Activated T-helper 2 cell treated with anti-CD3 and anti-CD28 coated beads, Interferon-gamma antibody, Interleukin-2, Interleukin-4, amounts not matched to agents 10 μg/mL and 5 μg/mL and 100 μg/mL, durations not matched to agents 14 hours and 24 hours and 36 hours (primary cell): ENCODE results near the gene C2orf42. TPM values are rescaled to one million over a fixed set of nuclear protein-coding genes. Genes with fewer than 3 reads are reported as not detected.
"Not testable (repeated sequence)": the region's sequence is repeated elsewhere in the genome, so short reads cannot be mapped to it uniquely, and the experiment has no call there.

Source experiments
- DNase-seq: peaks from one replicate; pipeline ENCODE4 v3.0.0; 2021; ENCODE audit warnings: low spot score
- H3K27ac Mint-ChIP-seq: one replicate; pipeline ENCODE4 v1.8.0; 2021; ENCODE audit warnings: mixed read lengths
- H3K27me3 Mint-ChIP-seq: one replicate; pipeline ENCODE4 v1.8.0; 2021; ENCODE audit warnings: low read depth, mixed read lengths
- H3K36me3 Mint-ChIP-seq: one replicate; pipeline ENCODE4 v1.8.0; 2021; ENCODE audit warnings: low read depth, mixed read lengths
- H3K4me1 Mint-ChIP-seq: one replicate; pipeline ENCODE4 v1.8.0; 2021; ENCODE audit warnings: low read depth, mixed read lengths
- H3K4me3 Mint-ChIP-seq: one replicate; pipeline ENCODE4 v1.8.0; 2021; ENCODE audit warnings: low read depth, mild to moderate bottlenecking, moderate library complexity, mixed read lengths
- H3K9me3 Mint-ChIP-seq: one replicate; pipeline ENCODE4 v1.8.0; 2021; ENCODE audit warnings: mixed read lengths
- intact Hi-C: fragments of 100-400 bp; cut with micrococcal nuclease; formaldehyde crosslinking; loops from one replicate; pipeline ENCODE4 v1.15.1; 2023
- total RNA-seq: library from RNA; stranded (reverse); gene quantifications from 2 replicates; pipeline ENCODE4 v1.2.3, GENCODE V29; 2022

C2orf42 gene
- total RNA-seq, 1 donor from 2014 or later = 24.7 TPM

DNA sequence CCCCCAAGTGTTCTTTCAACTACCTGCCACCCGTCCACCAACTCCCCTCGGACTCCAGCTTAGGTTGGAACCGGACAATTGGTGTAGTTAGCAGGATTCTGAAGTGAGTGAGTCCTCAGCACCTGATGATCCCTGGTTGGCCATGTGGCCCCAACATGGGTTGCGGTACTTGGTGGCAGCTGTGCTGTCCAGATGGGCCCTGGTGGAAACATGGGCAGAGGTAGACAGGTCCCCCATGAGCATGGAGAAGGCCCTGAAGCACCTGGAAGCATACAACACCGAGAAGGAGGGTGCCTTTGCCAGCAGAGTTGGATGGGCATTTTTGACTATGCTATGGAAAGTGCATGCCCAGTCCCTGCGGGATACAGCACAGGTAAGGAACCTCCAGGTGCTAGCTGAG, 11.0 kb upstream of the C2orf42 start:
- H3K27me3 Mint-ChIP-seq = no peaks in the 10 kb centered on the region
- intact Hi-C loops = no loop called here
- H3K27ac Mint-ChIP-seq = no peak overlapping the region

GRCh38 chr2:70201225-70201768, 10.5 kb upstream of the C2orf42 start:
- intact Hi-C loops = no loop called here
- Mint-ChIP-seq H3K4me3 (no peak overlapping the region), H3K4me1 (no peaks in the 10 kb centered on the region), H3K27me3 (no peaks in the 10 kb centered on the region), H3K9me3 (no peaks in the 10 kb centered on the region), H3K27ac (no peak overlapping the region), H3K36me3 (no peaks in the 10 kb centered on the region)
- no peak for DNase-seq

More for the DNA sequence above, 11.0 kb upstream of the C2orf42 start:
- no peaks in the 10 kb centered on the region for H3K36me3 Mint-ChIP-seq
- no peak overlapping the region for H3K4me3 Mint-ChIP-seq
- no peak for DNase-seq
- H3K4me1 Mint-ChIP-seq = no peaks in the 10 kb centered on the region
- no peaks in the 10 kb centered on the region for H3K9me3 Mint-ChIP-seq

DNA sequence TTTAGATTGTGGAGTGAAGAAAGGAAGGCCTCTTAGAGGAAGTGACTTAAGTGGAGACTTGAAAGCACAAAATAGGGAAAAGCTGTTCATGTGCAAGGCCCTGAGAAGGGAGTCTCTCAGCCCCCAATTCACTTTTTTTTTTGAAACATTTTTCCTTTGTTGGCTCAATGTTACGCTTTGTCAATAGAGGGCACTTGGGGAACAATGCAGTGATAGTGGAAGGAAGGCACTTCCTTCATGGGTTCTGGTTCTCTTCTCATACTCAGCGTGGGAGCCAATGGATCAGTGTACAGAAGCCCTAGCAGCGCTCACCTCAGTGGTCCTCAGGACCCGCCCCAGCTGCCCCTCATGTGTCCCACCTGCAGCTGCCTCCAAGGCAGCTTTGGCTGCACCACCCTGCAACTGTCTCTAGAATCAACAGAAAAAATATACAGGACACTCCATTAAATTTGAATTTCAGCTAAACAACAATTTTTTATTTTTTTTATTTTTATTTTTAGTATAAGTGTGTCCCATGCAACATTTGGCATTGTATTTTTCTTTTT, 8.6 kb upstream of the C2orf42 start:
- Mint-ChIP-seq H3K4me1 (no peaks in the 10 kb centered on the region), H3K27ac (no peak overlapping the region), H3K36me3 (no peaks in the 10 kb centered on the region), H3K27me3 (peaks cover 3% of the 10 kb centered on the region), H3K9me3 (no peaks in the 10 kb centered on the region), H3K4me3 (no peak overlapping the region)
- intact Hi-C loops = no loop called here
- no peak for DNase-seq

DNA sequence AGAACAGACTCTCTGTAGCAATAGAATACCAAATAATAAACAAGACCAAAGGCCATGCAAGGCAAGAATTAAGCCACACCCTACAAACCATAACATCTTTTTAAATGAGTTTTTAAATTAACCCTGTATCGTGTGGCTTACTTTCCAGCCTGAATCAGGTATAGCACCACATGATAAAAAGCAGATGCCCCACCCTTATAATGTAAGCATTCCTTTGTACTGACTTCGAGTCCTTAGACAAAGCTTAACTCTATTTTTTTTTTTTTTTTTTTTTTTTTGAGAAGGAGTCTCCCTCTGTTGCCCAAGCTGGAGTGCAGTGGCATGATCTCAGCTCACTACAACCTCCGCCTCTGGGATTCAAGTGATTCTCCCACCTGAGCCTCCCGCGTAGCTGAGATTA, 1.7 kb upstream of the C2orf42 start:
- DNase-seq = no peak
- Mint-ChIP-seq H3K9me3 (no peaks in the 10 kb centered on the region), H3K4me1 (peaks cover 18% of the 10 kb centered on the region), H3K27me3 (peaks cover 3% of the 10 kb centered on the region), H3K36me3 (peaks cover 7% of the 10 kb centered on the region), H3K27ac (no peak overlapping the region), H3K4me3 (no peak overlapping the region)
- intact Hi-C loops = no loop called here

- H3K27me3 Mint-ChIP-seq = peaks cover 3% of the 10 kb centered on the region
- peak overlapping the region; percentile 98 for H3K27ac Mint-ChIP-seq
- peaks cover 7% of the 10 kb centered on the region for H3K36me3 Mint-ChIP-seq
- H3K9me3 Mint-ChIP-seq = no peaks in the 10 kb centered on the region
- DNase-seq = no peak
- intact Hi-C loops = loop anchor here (2.0 kb wide), 3 partner anchors 68 to 108 kb away; partner anchors contain the start of genes PCYOX1 and SNRPG
- H3K4me3 Mint-ChIP-seq = peak overlapping the region; percentile 96
- H3K4me1 Mint-ChIP-seq = peaks cover 18% of the 10 kb centered on the region
Measured at GRCh38 chr2:70191244-70191735, 471 bp upstream of the C2orf42 start.

GRCh38 chr2:70188460-70188859, 2.4 kb downstream of the C2orf42 start:
- peak overlapping the region; percentile 46 for H3K27ac Mint-ChIP-seq
- no peaks in the 10 kb centered on the region for H3K27me3 Mint-ChIP-seq
- peaks cover 7% of the 10 kb centered on the region for H3K36me3 Mint-ChIP-seq
- peaks cover 18% of the 10 kb centered on the region for H3K4me1 Mint-ChIP-seq
- intact Hi-C loops = no loop called here
- no peak for DNase-seq
- no peaks in the 10 kb centered on the region for H3K9me3 Mint-ChIP-seq
- H3K4me3 Mint-ChIP-seq = peak overlapping the region; percentile 23

- H3K9me3 Mint-ChIP-seq, DNase-seq, H3K27me3 Mint-ChIP-seq, H3K4me3 Mint-ChIP-seq, H3K27ac Mint-ChIP-seq, intact Hi-C loops: not testable (repeated sequence)
- Mint-ChIP-seq H3K36me3 (peaks cover 14% of the 10 kb centered on the region), H3K4me1 (peaks cover 21% of the 10 kb centered on the region)
Measured at GRCh38 chr2:70187170-70187569, 3.6 kb downstream of the C2orf42 start.

DNA sequence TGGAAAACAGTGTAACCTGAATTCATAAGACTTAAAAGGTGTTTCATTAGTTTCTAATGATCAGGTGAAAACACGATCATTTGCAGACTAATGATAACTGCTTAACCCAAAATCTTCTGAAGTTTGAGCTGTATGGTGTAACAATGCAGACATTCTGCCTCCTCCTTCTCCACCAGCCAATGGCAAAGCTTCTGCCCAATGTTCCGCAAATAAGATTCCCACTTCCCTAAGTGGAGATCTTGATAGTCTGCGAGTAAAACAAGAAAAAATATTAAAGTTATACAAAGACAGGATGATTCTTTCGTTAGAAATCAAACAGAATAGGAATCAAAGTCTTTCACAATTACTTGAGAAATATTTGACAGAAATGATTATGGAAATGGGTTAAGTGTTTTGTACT, 8.1 kb downstream of the C2orf42 start:
- intact Hi-C loops = no loop called here
- peaks cover 3% of the 10 kb centered on the region for H3K4me1 Mint-ChIP-seq
- no peak overlapping the region for H3K4me3 Mint-ChIP-seq
- peaks cover 34% of the 10 kb centered on the region for H3K36me3 Mint-ChIP-seq
- H3K27me3 Mint-ChIP-seq = no peaks in the 10 kb centered on the region
- no peak for DNase-seq
- H3K9me3 Mint-ChIP-seq = no peaks in the 10 kb centered on the region
- no peak overlapping the region for H3K27ac Mint-ChIP-seq

DNA sequence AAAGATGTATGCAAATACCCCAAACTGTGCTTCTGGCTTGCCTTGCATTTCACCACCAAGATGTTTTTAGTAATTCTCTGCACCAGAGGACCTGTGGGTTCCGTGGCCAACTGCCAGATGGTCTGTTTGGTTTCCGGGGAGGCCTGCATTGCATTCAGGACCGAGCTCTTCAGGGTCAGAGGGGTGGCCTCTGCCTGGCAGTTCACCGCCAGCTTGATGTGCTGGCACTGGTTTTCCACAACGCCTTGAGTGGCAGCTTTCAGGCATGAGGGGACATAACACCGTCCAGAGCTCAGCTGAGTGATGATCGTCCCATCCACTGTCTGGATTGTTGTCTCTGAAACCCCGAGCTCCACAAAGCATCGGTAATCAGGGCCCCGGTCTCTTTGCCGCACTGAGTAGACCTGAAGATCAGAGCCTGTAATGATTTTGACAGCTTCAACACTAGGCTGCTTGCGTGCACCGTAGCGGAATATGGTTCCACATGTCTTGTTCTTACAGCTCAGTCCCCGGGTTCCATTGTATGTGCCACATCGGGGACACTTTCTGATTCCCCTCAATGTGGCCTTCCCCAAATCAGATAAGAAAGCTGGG, 9.4 kb downstream of the C2orf42 start:
- Mint-ChIP-seq H3K4me1 (peaks cover 3% of the 10 kb centered on the region), H3K36me3 (peaks cover 44% of the 10 kb centered on the region), H3K27ac (no peak overlapping the region), H3K4me3 (no peak overlapping the region), H3K9me3 (no peaks in the 10 kb centered on the region), H3K27me3 (no peaks in the 10 kb centered on the region)
- intact Hi-C loops = no loop called here
- DNase-seq = no peak

DNA sequence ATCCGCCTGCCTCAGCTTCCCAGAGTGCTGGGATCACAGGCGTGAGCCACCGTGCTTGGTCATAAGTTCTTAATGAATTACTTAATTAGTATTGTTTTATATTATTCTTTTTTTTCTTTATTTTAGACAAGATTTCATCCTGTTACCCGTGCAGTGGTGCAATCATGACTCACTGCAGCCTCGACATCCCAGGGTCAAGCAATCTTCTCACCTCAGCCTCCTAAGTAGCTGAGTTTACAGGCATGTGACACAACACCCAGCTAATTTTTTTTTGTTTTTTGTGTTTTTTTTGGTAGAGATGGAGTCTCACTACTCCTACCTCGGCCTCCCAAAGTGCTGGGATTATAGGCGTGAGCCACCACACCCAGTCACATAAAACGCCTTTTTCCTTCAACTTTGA, 17.3 kb downstream of the C2orf42 start:
- no peaks in the 10 kb centered on the region for H3K4me1 Mint-ChIP-seq
- H3K27me3 Mint-ChIP-seq = no peaks in the 10 kb centered on the region

GRCh38 chr2:70169654-70170245, 21.1 kb downstream of the C2orf42 start:
- H3K9me3 Mint-ChIP-seq, DNase-seq, intact Hi-C loops, H3K4me1 Mint-ChIP-seq, H3K27ac Mint-ChIP-seq, H3K27me3 Mint-ChIP-seq, H3K4me3 Mint-ChIP-seq: not testable (repeated sequence)
- H3K36me3 Mint-ChIP-seq = peaks cover 49% of the 10 kb centered on the region

More for the DNA sequence above, 17.3 kb downstream of the C2orf42 start:
- DNase-seq = no peak
- H3K36me3 Mint-ChIP-seq = peaks cover 49% of the 10 kb centered on the region
- H3K27ac Mint-ChIP-seq = no peak overlapping the region
- H3K4me3 Mint-ChIP-seq = no peak overlapping the region
- intact Hi-C loops = no loop called here
- H3K9me3 Mint-ChIP-seq = no peaks in the 10 kb centered on the region

GRCh38 chr2:70161069-70161534, 29.7 kb downstream of the C2orf42 start:
- no peaks in the 10 kb centered on the region for H3K4me1 Mint-ChIP-seq
- peak overlapping the region; percentile 6 for H3K27ac Mint-ChIP-seq
- no peaks in the 10 kb centered on the region for H3K9me3 Mint-ChIP-seq
- intact Hi-C loops = no loop called here
- H3K4me3 Mint-ChIP-seq = no peak overlapping the region
- peaks cover 26% of the 10 kb centered on the region for H3K36me3 Mint-ChIP-seq
- DNase-seq = no peak
- no peaks in the 10 kb centered on the region for H3K27me3 Mint-ChIP-seq

GRCh38 chr2:70160545-70160944, 30.3 kb downstream of the C2orf42 start:
- H3K36me3 Mint-ChIP-seq = peaks cover 28% of the 10 kb centered on the region

More at GRCh38 chr2:70160545-70160944, 30.3 kb downstream of the C2orf42 start:
- intact Hi-C loops = no loop called here
- Mint-ChIP-seq H3K4me1 (no peaks in the 10 kb centered on the region), H3K4me3 (no peak overlapping the region), H3K27ac (no peak overlapping the region), H3K9me3 (no peaks in the 10 kb centered on the region), H3K27me3 (no peaks in the 10 kb centered on the region)
- no peak for DNase-seq
